NOMO-1 treated with dmso at 0.1 percent for 144 hours (cell line): Measurements from ENCODE around the gene PPEF2.

Source experiments
- DNase-seq: peaks from one replicate; lab custom pipeline; 2025; ENCODE audit not compliant: unreplicated experiment; lab: John Stamatoyannopoulos, UW

PPEF2 gene

DNA sequence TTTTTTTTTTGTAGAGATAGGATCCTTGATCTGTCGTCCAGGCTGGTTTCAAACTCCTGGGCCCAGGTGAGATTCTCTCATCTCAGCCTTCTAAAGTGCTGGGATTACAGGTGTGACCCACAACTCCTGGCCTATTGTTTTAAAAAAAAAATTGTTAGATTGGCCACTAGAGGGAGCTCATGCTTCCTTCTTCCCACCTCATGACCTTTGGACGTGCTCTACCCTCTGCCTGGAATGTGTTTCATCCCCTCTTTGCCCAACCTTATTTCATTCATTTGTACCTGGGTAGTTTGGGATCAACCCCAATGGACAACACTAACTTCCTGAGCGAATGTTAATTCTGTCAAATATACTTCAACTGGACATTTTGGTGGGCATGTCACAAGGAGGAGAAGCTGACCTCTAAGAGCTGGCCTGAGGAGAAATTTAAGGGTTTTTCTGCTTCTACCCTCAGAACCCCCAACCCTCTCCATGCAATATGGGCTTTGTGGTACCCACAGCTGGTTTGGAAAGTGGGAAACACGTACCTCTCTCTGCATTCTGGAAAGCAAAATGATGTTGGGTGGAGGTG is 6.4 kb downstream of the PPEF2 start:
- DNase-seq, result no peak

DNA sequence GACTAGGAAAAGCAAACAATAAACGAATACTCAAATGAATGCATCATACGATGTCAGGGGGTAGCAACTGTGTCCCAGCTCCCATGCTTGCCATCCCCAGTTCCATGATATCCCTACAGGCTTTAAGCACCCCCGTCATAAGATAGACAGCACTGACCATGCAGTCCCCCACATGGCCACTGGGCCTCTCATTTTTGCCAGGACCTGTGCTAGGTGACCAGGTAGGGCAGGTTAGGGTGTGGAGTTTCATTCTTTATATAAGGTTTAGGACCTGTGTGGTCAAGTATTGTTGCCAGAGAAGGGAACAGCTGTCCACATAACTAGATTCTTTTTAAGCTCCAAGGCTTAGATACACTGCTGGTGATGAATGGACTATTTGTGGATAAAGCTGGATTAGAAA is 9.7 kb downstream of the PPEF2 start:
- no peak for DNase-seq

DNA sequence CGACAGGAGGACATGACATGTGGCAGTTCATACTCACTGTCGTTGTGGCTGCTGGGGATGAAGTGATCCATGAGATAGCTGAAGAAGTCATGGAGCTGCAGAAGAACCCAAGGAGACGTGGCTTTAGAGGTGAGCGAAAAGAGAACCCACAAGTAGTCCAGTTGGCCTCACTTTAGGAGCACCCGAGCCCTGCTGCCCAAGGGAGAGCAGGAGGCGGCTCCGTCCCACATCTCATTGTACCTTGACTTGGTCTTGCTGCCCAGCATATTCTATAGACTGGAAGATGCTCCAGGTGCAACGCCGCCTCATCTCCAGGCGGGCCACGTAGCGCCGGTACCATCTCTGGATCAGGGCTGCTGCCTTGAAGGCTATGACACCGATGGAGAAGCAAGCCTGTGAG is 10.6 kb downstream of the PPEF2 start:
- no peak for DNase-seq

DNA sequence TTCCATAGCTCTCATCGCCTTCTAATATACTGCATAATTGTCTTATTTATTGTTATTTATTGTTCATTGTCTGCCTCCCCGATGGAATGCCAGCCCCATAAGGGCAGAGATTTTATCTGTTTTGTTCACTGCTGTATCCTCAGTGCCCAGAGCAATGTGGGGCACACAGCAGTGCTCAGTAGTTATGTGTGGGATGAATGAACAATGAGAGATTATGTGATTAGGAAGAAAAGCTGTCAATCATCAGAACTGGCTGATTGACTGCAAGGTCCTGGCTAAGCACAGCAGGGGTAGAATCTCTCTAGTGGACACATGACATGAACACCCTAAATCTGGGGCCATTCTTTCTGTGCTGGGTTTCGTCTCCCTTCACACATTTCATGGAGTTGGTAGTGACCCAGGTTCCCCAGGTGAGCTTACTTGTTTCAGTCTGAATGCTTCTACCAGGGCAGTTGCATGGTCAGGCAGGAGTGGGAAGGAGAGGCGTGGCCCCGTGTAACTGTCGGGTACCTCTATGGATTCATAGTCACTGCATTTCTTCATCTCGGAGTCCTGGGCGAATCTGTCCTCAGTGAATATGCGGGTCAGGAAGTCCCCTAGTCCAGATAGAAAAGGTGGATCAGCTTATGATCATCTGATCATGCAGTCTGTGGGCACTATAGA is 12.6 kb downstream of the PPEF2 start:
- DNase-seq, result no peak

DNA sequence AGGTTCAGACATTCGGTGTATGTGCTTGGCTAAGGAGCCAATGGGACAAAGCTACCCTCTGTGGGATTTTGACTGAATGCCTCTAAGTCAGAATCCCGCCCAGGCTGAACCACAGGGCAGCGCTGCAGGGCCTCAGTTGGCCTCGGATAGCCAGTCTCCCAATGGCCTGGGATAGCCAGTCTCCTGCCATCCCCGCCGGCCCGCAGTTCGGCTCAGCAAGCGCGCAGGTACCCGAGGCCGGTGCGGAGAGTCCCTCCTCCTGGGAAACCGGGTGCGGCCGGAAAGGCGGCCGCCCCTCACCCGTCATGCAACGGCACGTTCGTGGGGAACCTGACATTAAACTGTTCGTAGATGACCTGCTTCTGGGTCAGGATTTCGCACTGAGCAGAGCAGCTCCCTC is 16.1 kb downstream of the PPEF2 start:
- DNase-seq, result no peak

DNA sequence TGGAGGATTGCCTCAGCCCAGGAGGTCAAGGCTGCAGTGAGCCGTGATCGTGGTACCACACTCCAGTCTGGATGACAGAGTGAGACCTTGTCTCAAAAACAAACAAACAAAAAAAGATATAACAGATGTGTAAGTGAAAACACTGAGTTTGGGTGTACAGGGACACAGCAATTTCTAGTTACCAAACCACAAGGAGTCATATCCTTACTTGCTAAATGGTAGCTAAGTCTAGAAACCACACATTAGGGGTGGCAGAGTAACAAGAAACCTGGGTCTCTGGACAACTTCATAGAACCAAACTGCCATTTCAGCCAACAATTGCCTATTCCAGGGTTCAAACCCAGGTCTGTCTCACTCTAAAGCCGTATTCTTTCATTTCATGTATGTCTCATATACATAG is 20.8 kb downstream of the PPEF2 start:
- DNase-seq, result no peak

DNA sequence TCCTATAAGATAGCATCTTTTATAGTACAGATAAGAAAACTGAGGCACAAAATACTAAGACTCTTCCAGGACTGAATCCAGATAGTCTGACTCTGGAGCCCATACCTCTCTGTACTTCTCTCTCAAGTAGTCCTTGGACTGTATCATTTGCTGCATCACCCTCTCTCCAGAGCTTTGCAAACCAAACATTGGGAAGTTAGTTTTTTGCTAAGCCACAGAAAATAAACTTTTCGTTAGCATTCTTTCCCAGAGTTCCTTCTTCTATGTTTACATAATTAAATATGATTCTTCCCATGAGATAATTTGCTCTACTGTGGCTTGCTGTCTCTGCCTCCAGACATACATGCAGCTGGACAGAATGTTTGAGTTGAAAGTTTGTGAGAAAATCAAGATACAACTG is 22.0 kb downstream of the PPEF2 start:
- DNase-seq, result no peak

DNA sequence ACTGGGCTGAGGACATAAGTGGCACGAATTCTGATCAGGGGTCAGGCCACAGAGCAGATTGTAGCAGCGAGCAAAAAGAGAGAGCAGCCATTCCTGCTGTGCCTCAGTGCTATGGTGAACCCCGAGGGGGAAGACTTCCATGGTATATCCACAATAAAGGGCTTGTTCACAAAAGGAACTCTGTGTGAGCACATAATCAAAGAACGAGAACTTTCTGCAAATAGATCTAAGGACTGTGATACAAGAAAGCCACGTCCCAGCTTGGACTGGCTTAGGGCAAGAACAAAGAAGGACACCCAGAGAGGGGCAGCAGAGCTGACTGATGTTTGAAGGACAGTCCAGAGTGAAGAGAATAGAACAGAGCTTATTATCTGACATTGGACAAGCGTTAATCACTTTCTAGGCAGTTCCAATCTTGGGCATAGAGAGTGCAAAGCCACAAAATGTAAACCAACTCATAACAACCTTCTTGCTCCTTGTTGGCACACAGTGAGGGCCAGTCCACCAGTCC is 24.0 kb downstream of the PPEF2 start:
- no peak for DNase-seq

DNA sequence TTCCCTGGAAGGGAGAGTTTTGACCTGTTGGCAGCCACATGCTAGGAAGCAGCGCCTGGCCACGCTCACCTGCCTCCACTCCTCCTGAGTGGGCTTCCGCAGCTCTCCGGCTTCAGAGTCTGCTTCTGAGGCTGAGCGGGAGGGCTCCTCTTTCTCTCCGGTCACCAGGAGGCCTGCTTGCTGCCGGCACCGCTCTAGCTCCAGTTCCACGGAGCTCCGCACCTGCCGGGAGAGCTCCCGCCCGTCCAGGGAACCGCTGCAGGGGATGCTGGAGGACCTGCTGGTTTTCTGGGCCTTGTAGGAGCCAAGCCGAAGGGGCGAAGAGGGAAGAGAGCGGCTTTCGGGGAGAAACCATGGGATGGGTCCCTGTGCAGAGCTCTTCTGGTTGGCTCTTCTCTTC is 26.0 kb downstream of the PPEF2 start:
- no peak for DNase-seq

DNA sequence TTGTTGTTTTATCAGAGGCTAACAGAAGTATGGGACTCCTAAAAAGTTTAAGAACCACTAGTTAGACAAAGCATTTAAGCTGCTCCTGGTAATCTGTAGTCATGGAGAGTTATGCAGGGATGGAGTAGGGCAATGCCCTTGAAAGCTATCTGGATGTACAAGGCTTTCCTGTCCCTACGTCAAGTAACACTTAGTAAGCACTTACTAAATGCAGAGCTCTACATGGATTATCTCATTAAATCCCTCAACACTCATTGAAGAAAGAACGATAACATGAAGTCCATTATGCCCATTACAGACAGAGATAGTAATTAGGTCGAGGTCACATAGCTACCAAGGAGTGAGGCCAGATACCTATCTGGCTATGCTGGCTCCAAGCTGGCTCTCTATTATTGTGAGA is 33.2 kb downstream of the PPEF2 start:
- DNase-seq, result no peak

DNA sequence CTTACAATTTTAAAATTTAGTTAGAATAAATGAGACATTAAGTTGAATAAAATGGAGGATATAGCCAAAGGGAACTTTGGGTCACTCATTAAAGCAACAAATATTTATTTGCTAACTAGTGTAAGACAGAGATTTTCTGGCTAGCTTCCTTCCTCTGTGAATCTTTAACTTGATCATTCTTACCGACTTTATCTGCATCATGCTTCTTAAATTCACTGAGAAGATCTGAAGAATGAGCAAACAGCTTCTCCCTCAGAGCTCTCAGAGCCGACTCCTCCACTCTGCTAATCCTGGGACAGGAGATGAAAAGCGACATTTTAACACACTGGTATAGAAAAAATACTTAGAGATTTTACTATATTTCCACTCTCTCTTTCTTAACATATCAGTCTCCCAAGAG is 35.1 kb downstream of the PPEF2 start:
- no peak for DNase-seq

DNA sequence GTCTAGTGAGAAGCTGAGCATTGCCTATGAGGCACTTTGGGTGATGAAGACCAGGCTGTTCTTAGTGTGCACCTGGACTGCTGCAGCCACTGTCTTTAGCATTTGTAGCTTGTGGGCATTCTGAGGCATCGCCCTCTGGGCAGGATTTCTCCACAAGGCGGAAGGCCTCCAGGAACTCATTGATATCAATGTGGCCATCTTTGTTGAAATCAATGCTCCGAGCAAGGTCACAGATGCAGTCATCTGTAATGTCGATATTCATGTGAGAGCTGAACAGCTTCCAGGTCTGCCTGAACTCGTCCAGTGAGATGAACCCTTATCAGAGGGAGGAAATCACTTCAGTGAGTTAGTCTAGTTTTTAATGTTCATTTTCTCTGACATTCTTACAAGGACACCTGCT is 41.6 kb downstream of the PPEF2 start:
- DNase-seq, result no peak

DNA sequence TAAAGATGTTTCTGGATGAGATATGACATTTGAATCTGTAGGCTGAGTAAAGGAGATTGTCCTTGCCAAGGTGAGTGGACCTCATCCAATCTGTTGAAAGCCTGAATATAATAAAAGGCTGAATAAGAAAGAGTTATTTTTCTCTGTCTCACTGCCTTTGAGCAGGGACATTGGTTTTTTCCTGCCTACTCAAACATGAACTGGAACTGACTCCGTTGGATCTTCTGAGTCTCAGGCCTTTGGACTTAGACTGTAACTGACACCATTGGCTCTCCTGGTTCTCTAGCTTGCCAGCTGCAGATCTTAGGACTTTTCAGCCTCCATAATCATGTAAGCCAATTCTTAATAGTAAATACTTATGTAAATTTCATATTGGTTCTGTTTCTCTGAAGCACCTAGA is 43.5 kb downstream of the PPEF2 start:
- DNase-seq, result no peak

DNA sequence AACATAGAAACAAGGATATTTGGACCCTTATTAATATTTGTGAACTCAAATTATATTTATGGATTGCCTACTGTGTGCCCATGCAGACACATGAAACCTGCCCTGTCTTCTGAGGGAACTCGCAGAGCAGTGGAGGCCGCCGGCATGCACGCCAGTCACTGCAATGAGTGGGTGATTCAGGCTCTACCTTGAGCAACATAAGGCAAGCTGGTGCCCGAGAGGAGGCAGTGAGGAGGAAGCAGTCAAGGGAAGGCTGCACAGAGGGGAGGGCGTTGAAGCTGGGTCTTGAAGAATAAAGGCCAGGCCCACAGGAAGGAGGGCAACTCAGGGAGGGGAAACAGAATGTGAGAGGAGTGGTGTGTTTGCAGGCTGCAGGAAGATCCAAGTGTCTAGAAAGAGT is 52.8 kb downstream of the PPEF2 start:
- peak; percentile 63 for DNase-seq

DNA sequence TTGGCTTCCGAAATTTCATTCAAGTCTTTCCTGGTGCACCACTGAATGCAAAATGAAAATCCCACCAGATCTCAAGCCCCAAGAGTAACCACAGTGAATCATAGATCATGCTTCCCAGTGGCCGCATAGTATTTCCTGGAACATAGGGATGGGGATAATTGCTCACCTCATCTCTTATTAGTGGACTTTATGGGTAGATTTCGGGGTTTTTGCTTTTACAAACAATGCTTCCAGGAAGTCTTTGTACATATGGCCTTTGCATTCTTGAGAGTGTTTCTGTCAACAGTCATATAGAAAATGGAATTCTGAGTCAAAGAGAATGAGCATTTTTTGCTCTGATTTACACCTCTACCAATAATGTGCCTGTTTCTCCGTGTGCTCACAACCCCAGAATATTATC is 53.4 kb downstream of the PPEF2 start:
- no peak for DNase-seq

DNA sequence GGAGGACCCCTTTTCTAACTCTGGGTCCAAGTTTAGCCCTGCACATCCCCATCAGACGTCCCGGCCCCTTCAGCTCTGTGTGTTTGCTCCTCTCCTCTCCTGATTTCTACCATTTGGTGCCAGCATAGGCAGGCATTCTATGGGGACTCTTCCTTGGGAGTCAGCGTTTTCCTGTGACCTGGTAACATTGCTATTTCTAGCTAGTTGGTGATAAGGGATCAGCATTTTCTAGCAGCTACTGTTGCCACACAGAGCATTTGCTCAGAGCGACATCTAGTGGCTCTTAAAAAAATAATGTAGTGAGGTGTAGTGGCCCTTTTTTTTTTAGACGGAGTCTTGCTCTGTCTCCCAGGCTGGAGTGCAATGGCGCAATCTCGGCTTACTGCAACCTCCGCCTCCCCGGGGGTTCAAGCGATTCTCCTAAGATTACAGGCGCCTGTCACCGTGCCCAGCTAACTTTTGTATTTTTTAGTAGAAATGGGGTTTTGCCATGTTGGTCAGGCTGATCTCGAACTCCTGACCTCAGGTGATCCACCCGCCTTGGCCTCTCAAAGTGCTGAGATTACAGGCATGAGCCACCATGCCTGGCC is 54.0 kb downstream of the PPEF2 start:
- DNase-seq, result peak; percentile 63

DNA sequence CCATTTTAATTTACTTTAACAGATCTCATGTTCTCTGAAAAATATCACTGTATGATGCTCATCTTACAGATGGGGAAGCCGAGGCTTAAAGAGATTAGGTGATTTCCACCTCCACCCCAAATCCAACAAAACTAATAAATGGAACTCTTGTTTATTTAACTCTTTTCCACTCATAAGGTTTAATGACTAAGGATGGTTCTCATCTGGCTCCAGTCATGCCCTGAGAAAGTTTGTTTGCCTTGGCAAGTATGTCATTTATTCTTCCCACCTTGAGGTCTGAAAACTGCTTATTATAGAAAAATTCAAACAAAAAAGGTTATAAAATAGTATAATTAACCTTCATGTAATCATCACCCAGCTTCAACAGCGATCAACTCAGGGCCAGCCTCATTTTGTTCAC is 56.3 kb downstream of the PPEF2 start:
- no peak for DNase-seq

DNA sequence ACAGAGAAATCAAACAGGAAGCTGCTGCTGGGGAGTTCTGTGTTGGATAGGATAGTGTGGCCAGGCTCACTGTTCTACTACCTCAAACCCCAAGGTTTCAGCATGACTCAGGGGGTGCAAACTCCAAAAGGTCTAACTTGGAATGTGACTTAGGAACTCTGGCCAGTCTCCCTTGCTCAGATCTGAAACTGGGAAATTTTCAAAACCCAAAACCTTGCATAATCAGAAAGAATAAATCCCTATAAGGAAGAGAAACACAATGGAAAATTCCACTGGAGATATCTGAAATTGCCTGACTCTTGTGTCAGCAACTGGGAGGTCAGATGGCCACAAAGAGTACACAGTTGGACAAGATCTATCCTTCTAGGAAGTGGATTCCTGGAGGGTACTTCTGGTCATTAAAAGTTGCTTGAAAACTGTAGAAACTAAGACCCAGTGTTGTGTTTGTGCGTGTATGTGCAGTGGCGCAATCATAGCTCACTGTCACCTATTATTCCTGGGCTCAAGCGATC is 58.0 kb downstream of the PPEF2 start:
- DNase-seq, result no peak

DNA sequence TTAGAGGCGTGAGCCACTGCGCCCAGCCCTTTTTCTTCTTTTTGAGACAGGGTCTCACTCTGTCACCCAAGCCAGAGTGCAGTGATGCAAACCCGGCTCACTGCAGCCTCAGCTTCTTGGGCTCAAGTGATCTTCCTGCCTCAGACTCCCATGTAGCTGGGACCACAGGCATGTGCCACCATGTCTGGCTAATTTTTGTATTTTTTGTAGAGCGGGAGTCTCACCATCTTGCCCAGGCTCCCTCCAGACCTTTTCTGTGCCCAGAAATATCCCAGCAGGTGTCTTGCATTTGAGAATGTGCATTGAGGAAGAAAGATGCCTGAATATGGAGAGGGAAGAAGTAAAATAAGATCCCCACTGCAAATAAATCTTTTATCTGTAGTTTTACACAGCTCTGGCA is 58.7 kb downstream of the PPEF2 start:
- DNase-seq, result no peak

DNA sequence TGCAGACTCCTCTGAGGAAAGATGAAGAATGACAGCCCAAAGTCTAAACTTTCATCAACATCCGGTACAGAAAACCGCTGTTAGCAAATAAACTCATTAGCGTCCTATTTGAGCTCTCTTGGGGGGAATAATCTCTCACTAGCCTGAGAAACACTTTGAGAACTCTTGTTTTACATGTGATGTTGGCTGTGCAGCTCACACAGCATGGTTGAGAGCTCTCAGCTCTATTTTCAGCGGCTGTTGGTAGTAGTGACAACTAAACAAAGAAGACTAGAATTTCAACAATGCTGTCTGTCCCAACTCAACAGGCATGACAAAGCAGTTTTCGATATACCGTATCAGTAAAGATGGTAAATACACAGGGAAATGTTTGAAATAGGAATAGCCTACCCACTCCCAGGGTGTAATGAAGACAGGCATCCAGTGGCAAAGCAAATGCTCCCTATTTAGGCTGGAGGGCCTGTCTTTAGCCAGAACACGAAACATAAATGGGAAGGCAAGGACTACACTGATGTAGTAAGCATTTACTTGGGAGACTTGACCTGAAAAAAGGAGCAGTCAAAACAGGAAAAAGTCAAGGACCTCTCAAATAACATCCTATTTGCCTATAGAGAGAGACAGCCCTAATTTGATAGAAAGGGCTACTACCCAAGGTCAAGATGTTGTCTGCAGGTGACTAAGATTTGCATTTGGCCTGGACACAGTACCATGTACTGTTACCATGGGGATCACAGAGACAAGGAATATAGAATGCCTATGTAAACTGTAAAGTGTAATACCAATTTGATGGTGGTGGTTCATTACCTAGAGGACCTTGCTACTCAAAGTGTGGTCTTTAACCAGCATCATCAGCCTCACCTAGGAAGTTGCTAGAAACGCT is 60.4 kb downstream of the PPEF2 start:
- no peak for DNase-seq

DNA sequence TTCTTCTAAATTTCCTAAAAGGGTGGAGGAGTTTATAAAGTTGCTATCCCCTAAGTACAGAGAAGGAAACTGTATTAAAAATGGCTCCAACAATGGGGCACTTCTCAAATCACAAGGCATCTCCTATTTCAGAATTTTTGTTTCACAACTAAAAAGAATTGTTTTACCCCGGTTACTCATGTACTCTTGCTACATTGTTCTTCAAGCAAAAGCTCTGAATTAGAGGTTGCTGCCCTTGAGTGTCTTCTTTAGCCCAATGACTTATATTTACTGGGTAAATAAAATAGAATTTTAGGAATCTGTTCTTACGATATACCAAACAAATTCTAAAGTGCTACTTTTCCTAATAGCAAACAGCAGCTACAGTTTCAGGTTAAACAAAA is 67.5 kb downstream of the PPEF2 start:
- DNase-seq, result no peak
